Muscle layer of colon (tissue), 2 donors: Measurements from ENCODE around the gene CYFIP2.

Experiments used
- H3K27ac ChIP-seq: one replicate; pipeline ENCODE4 v1.7.0; 2013; ENCODE audit warnings: low read depth, mild to moderate bottlenecking, low read length, moderate library complexity
- H3K27me3 ChIP-seq, 2 donors: one replicate each; pipeline ENCODE4 v1.7.0; 2013; ENCODE audit warnings: low read length in 2 of 2, mild to moderate bottlenecking in 2 of 2; ENCODE audit not compliant: insufficient read depth in 2 of 2, control insufficient read depth in 1 of 2
- H3K36me3 ChIP-seq: one replicate; pipeline ENCODE4 v1.7.0; 2013; ENCODE audit warnings: mild to moderate bottlenecking, low read length; ENCODE audit not compliant: insufficient read depth
- H3K4me1 ChIP-seq: one replicate; pipeline ENCODE4 v1.7.0; 2013; ENCODE audit warnings: mild to moderate bottlenecking, low read length; ENCODE audit not compliant: insufficient read depth
- H3K4me3 ChIP-seq, 2 donors: one replicate each; pipeline ENCODE4 v1.7.0; 2013; ENCODE audit warnings: low read length in 2 of 2, low read depth in 1 of 2, mild to moderate bottlenecking in 1 of 2, moderate library complexity in 1 of 2
- H3K9ac ChIP-seq: one replicate; pipeline ENCODE4 v1.7.0; 2013; ENCODE audit warnings: low read length
- H3K9me3 ChIP-seq: one replicate; pipeline ENCODE4 v1.7.0; 2013; ENCODE audit warnings: mild to moderate bottlenecking, low read length
- donor health status: abdominal sarcoma.
- donor health status: Adenocarcinoma of cecum.

CYFIP2 gene

GRCh38 chr5:157370967-157371366, 105.0 kb downstream of the CYFIP2 start:
- no peak overlapping the region for H3K4me3 ChIP-seq
- H3K9me3 ChIP-seq = no peaks in the 10 kb centered on the region
- H3K27me3 ChIP-seq = no peaks in the 10 kb centered on the region
- peak overlapping the region; percentile 79 for H3K27ac ChIP-seq
- peak overlapping the region; percentile 1 for H3K9ac ChIP-seq
- no peaks in the 10 kb centered on the region for H3K36me3 ChIP-seq
- H3K4me1 ChIP-seq = peaks cover 56% of the 10 kb centered on the region

GRCh38 chr5:157371655-157372471, 105.9 kb downstream of the CYFIP2 start:
- no peaks in the 10 kb centered on the region for H3K36me3 ChIP-seq
- no peak overlapping the region for H3K9ac ChIP-seq
- H3K4me3 ChIP-seq = no peak overlapping the region
- H3K27me3 ChIP-seq = no peaks in the 10 kb centered on the region
- H3K4me1 ChIP-seq = peaks cover 47% of the 10 kb centered on the region
- H3K27ac ChIP-seq = peak overlapping the region; percentile 81
- H3K9me3 ChIP-seq = no peaks in the 10 kb centered on the region

- Histone ChIP-seq H3K4me3 (no peak overlapping the region), H3K27ac (peak overlapping the region; percentile 81), H3K9me3 (no peaks in the 10 kb centered on the region), H3K9ac (no peak overlapping the region), H3K36me3 (no peaks in the 10 kb centered on the region), H3K4me1 (peaks cover 41% of the 10 kb centered on the region), H3K27me3 (no peaks in the 10 kb centered on the region)
These were observed 106.5 kb downstream of the CYFIP2 start for GRCh38 chr5:157372472-157372822.

- peaks cover 37% of the 10 kb centered on the region for H3K4me1 ChIP-seq
- no peaks in the 10 kb centered on the region for H3K9me3 ChIP-seq
- H3K27me3 ChIP-seq = no peaks in the 10 kb centered on the region
- no peak overlapping the region for H3K4me3 ChIP-seq
- H3K27ac ChIP-seq = no peak overlapping the region
- no peaks in the 10 kb centered on the region for H3K36me3 ChIP-seq
- no peak overlapping the region for H3K9ac ChIP-seq
These were observed 112.6 kb downstream of the CYFIP2 start for GRCh38 chr5:157378509-157378908.

- Histone ChIP-seq H3K36me3 (no peaks in the 10 kb centered on the region), H3K27ac (no peak overlapping the region), H3K27me3 (no peaks in the 10 kb centered on the region), H3K9me3 (no peaks in the 10 kb centered on the region), H3K4me3 (no peak overlapping the region), H3K4me1 (peaks cover 50% of the 10 kb centered on the region), H3K9ac (no peak overlapping the region)
These were observed 114.1 kb downstream of the CYFIP2 start for GRCh38 chr5:157379983-157380382.

GRCh38 chr5:157381746-157382145, 115.8 kb downstream of the CYFIP2 start:
- H3K27ac ChIP-seq = peak overlapping the region; percentile 88
- peaks cover 65% of the 10 kb centered on the region for H3K4me1 ChIP-seq
- no peaks in the 10 kb centered on the region for H3K27me3 ChIP-seq
- H3K9me3 ChIP-seq = no peaks in the 10 kb centered on the region
- H3K9ac ChIP-seq = no peak overlapping the region
- H3K4me3 ChIP-seq = no peak overlapping the region
- H3K36me3 ChIP-seq = no peaks in the 10 kb centered on the region

- Histone ChIP-seq H3K9ac (peak overlapping the region; percentile 23), H3K9me3 (no peaks in the 10 kb centered on the region), H3K4me3 (no peak overlapping the region), H3K27ac (peak overlapping the region; percentile 88), H3K4me1 (peaks cover 79% of the 10 kb centered on the region), H3K36me3 (no peaks in the 10 kb centered on the region), H3K27me3 (no peaks in the 10 kb centered on the region)
These were observed 117.3 kb downstream of the CYFIP2 start for GRCh38 chr5:157382996-157383800.

- no peak overlapping the region for H3K9ac ChIP-seq
- H3K4me3 ChIP-seq = no peak overlapping the region
- no peaks in the 10 kb centered on the region for H3K27me3 ChIP-seq
- H3K4me1 ChIP-seq = peaks cover 75% of the 10 kb centered on the region
- peak overlapping the region; percentile 85 for H3K27ac ChIP-seq
- no peaks in the 10 kb centered on the region for H3K36me3 ChIP-seq
- H3K9me3 ChIP-seq = no peaks in the 10 kb centered on the region
These were observed 119.2 kb downstream of the CYFIP2 start for GRCh38 chr5:157384971-157385709.

- Histone ChIP-seq H3K27me3 (no peaks in the 10 kb centered on the region), H3K27ac (peak overlapping the region; percentile 88), H3K9ac (peak overlapping the region; percentile 23), H3K9me3 (no peaks in the 10 kb centered on the region), H3K36me3 (no peaks in the 10 kb centered on the region), H3K4me3 (no peak overlapping the region), H3K4me1 (peaks cover 67% of the 10 kb centered on the region)
These were observed 121.2 kb downstream of the CYFIP2 start for GRCh38 chr5:157387041-157387563.

- H3K36me3 ChIP-seq = no peaks in the 10 kb centered on the region
- no peaks in the 10 kb centered on the region for H3K9me3 ChIP-seq
- H3K4me3 ChIP-seq = no peak overlapping the region
- H3K4me1 ChIP-seq = peaks cover 61% of the 10 kb centered on the region
- H3K9ac ChIP-seq = peak overlapping the region; percentile 23
- no peaks in the 10 kb centered on the region for H3K27me3 ChIP-seq
- H3K27ac ChIP-seq = peak overlapping the region; percentile 88
These were observed 121.8 kb downstream of the CYFIP2 start for GRCh38 chr5:157387683-157388093.

- H3K27ac ChIP-seq = peak overlapping the region; percentile 88
- H3K27me3 ChIP-seq = no peaks in the 10 kb centered on the region
- H3K36me3 ChIP-seq = no peaks in the 10 kb centered on the region
- H3K4me3 ChIP-seq = no peak overlapping the region
- H3K4me1 ChIP-seq = peaks cover 58% of the 10 kb centered on the region
- no peaks in the 10 kb centered on the region for H3K9me3 ChIP-seq
- no peak overlapping the region for H3K9ac ChIP-seq
These were observed 122.3 kb downstream of the CYFIP2 start for GRCh38 chr5:157388111-157388710.
